HUES6 (cell line): ENCODE measurements around the gene VWC2L.

Source experiments
- H3K27ac ChIP-seq: 2 replicates; pipeline ENCODE4 v1.7.0; 2013; ENCODE audit warnings: low read depth, mild to moderate bottlenecking, low read length, inconsistent platforms
- H3K27me3 ChIP-seq: 2 replicates; pipeline ENCODE4 v1.6.1; 2013; ENCODE audit warnings: low read length; ENCODE audit not compliant: control insufficient read depth, insufficient read depth
- H3K36me3 ChIP-seq: 2 replicates; pipeline ENCODE4 v1.6.1; 2013; ENCODE audit warnings: low read length; ENCODE audit not compliant: control insufficient read depth, insufficient read depth
- H3K4me1 ChIP-seq: 2 replicates; pipeline ENCODE4 v1.6.1; 2013; ENCODE audit warnings: low read length; ENCODE audit not compliant: control insufficient read depth, insufficient read depth
- H3K4me3 ChIP-seq: 2 replicates; pipeline ENCODE4 v1.5.1; 2013; ENCODE audit warnings: low read depth, low read length
- H3K9ac ChIP-seq: one replicate; pipeline ENCODE4 v1.6.1; 2013; ENCODE audit warnings: mild to moderate bottlenecking, low read length
- H3K9me3 ChIP-seq: 2 replicates; pipeline ENCODE4 v1.6.1; 2013; ENCODE audit warnings: low read depth, low read length; ENCODE audit not compliant: control insufficient read depth, insufficient read depth

The VWC2L gene

GRCh38 chr2:214560176-214560575 lies 149.3 kb downstream of the VWC2L start:
- H3K4me1 ChIP-seq = no peaks in the 10 kb centered on the region
- no peaks in the 10 kb centered on the region for H3K27me3 ChIP-seq
- no peaks in the 10 kb centered on the region for H3K9me3 ChIP-seq
- no peaks in the 10 kb centered on the region for H3K36me3 ChIP-seq
- H3K4me3 ChIP-seq = no peak overlapping the region
- no peak overlapping the region for H3K9ac ChIP-seq
- H3K27ac ChIP-seq = no peak overlapping the region

- no peaks in the 10 kb centered on the region for H3K36me3 ChIP-seq
- H3K4me3 ChIP-seq = no peak overlapping the region
- no peak overlapping the region for H3K9ac ChIP-seq
- H3K9me3 ChIP-seq = no peaks in the 10 kb centered on the region
- no peak overlapping the region for H3K27ac ChIP-seq
- H3K27me3 ChIP-seq = no peaks in the 10 kb centered on the region
- no peaks in the 10 kb centered on the region for H3K4me1 ChIP-seq
These were observed 149.8 kb downstream of the VWC2L start for GRCh38 chr2:214560618-214561190.

GRCh38 chr2:214565246-214565645 lies 154.4 kb downstream of the VWC2L start:
- no peak overlapping the region for H3K27ac ChIP-seq
- no peaks in the 10 kb centered on the region for H3K36me3 ChIP-seq
- no peaks in the 10 kb centered on the region for H3K9me3 ChIP-seq
- H3K9ac ChIP-seq = no peak overlapping the region
- H3K4me1 ChIP-seq = no peaks in the 10 kb centered on the region
- no peak overlapping the region for H3K4me3 ChIP-seq
- H3K27me3 ChIP-seq = no peaks in the 10 kb centered on the region

GRCh38 chr2:214566457-214566856 lies 155.6 kb downstream of the VWC2L start:
- no peaks in the 10 kb centered on the region for H3K36me3 ChIP-seq
- H3K9ac ChIP-seq = no peak overlapping the region
- H3K27ac ChIP-seq = no peak overlapping the region
- no peaks in the 10 kb centered on the region for H3K27me3 ChIP-seq
- H3K4me3 ChIP-seq = no peak overlapping the region
- no peaks in the 10 kb centered on the region for H3K4me1 ChIP-seq
- no peaks in the 10 kb centered on the region for H3K9me3 ChIP-seq

DNA sequence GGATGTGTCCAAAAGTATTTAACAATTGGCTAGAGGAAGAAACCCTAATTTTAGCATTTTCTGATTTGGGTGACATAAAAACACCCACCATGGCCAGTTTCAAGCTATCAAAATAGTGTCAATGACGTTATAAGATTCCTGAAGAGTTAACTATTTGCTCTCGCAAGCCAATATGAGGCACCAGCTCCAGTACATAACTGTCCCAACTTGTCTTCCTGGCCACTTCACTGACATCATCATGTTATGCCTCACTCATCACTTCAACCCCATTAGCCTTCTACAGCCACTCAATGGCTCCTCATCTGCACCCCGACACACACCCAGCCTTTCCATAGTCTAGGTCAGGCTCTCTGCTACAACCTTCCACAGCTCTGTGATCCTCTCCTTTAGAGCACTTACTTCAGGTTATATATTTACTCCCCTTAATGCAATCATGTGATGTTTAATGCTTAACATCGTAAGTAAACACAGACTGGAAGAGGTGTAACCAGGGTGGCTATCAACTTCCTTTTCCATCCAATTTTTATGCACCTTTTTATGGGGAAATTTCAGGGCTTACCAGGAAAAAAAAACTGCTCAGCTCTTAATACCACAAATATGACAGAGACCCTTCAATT lies 158.7 kb downstream of the VWC2L start:
- no peaks in the 10 kb centered on the region for H3K4me1 ChIP-seq
- no peak overlapping the region for H3K4me3 ChIP-seq
- H3K9me3 ChIP-seq = no peaks in the 10 kb centered on the region
- no peak overlapping the region for H3K9ac ChIP-seq
- H3K27ac ChIP-seq = no peak overlapping the region
- H3K36me3 ChIP-seq = no peaks in the 10 kb centered on the region
- H3K27me3 ChIP-seq = no peaks in the 10 kb centered on the region

GRCh38 chr2:214574084-214574781 lies 163.4 kb downstream of the VWC2L start:
- Histone ChIP-seq H3K4me3 (no peak overlapping the region), H3K27ac (no peak overlapping the region), H3K36me3 (no peaks in the 10 kb centered on the region), H3K4me1 (no peaks in the 10 kb centered on the region), H3K27me3 (no peaks in the 10 kb centered on the region), H3K9me3 (no peaks in the 10 kb centered on the region), H3K9ac (no peak overlapping the region)

- Histone ChIP-seq H3K9me3 (no peaks in the 10 kb centered on the region), H3K36me3 (no peaks in the 10 kb centered on the region), H3K27ac (no peak overlapping the region), H3K4me3 (no peak overlapping the region), H3K27me3 (no peaks in the 10 kb centered on the region), H3K9ac (no peak overlapping the region), H3K4me1 (no peaks in the 10 kb centered on the region)
These were observed 164.2 kb downstream of the VWC2L start for GRCh38 chr2:214575030-214575429.

DNA sequence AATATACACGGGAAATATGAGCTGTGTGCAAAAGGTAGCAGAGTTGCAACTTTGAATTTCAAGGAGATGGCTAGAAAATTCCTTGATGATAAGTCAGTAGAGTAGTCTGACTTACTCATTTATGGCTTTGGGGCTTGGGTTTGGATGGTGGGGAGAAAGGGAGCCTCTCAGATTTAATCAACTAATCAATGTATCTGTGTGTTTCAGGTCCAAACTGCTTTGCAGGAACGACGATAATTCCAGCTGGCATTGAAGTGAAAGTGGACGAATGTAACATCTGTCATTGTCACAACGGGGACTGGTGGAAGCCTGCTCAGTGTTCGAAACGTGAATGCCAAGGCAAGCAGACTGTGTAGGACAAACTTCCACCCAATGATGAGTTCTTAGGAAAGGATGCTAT lies 164.6 kb downstream of the VWC2L start:
- no peaks in the 10 kb centered on the region for H3K36me3 ChIP-seq
- no peak overlapping the region for H3K4me3 ChIP-seq
- H3K27ac ChIP-seq = no peak overlapping the region
- H3K4me1 ChIP-seq = no peaks in the 10 kb centered on the region
- no peaks in the 10 kb centered on the region for H3K9me3 ChIP-seq
- H3K9ac ChIP-seq = no peak overlapping the region
- H3K27me3 ChIP-seq = no peaks in the 10 kb centered on the region

- no peaks in the 10 kb centered on the region for H3K27me3 ChIP-seq
- no peak overlapping the region for H3K27ac ChIP-seq
- H3K36me3 ChIP-seq = no peaks in the 10 kb centered on the region
- H3K4me1 ChIP-seq = no peaks in the 10 kb centered on the region
- no peaks in the 10 kb centered on the region for H3K9me3 ChIP-seq
- H3K4me3 ChIP-seq = no peak overlapping the region
- no peak overlapping the region for H3K9ac ChIP-seq
These were observed 166.9 kb downstream of the VWC2L start for GRCh38 chr2:214577769-214578168.

DNA sequence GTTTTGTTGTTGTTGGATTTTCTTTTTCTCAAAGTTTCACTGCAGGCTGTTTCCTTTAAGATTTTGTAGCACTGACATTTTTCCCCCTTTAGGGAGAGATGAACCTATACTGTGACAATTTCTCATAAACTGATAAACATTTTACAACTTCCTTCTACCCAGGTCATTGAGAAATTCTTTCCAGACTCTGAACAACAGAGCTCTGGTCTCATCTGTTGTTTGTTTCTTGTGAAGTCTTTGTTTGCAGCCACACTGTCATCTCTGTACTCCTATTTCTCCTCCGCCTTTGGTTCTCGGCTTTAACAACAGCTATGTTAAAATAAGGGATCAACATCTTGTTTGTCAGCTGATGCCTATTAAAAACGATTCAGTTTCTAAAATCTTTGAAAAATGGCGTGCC lies 167.6 kb downstream of the VWC2L start:
- H3K4me1 ChIP-seq = no peaks in the 10 kb centered on the region
- no peak overlapping the region for H3K27ac ChIP-seq
- H3K36me3 ChIP-seq = no peaks in the 10 kb centered on the region
- no peaks in the 10 kb centered on the region for H3K27me3 ChIP-seq
- H3K4me3 ChIP-seq = no peak overlapping the region
- no peaks in the 10 kb centered on the region for H3K9me3 ChIP-seq
- H3K9ac ChIP-seq = no peak overlapping the region

GRCh38 chr2:214579035-214579434 lies 168.2 kb downstream of the VWC2L start:
- Histone ChIP-seq H3K36me3 (no peaks in the 10 kb centered on the region), H3K9ac (no peak overlapping the region), H3K4me1 (no peaks in the 10 kb centered on the region)

More at GRCh38 chr2:214579035-214579434, 168.2 kb downstream of the VWC2L start:
- H3K27me3 ChIP-seq = no peaks in the 10 kb centered on the region
- H3K4me3 ChIP-seq = no peak overlapping the region
- no peaks in the 10 kb centered on the region for H3K9me3 ChIP-seq
- H3K27ac ChIP-seq = no peak overlapping the region
